SK-N-SH (cell line): Measurements from ENCODE around the gene FGB. TPM values are rescaled to one million over a fixed set of nuclear protein-coding genes. Genes with fewer than 3 reads are reported as not detected.

ENCODE experiments used
- CTCF ChIA-PET: fragments of 300-600, 350-600 bp; formaldehyde crosslinking; extraction: SDS; loops from one replicate; lab custom pipeline; 2021; lab: Yijun Ruan, JAX
- POLR2A ChIA-PET: fragments of 350-600 bp; sonication (Branson Sonifier 250); formaldehyde crosslinking; extraction: SDS; loops from one replicate; lab custom pipeline; 2020; ENCODE audit warnings: antibody characterized with exemption, inconsistent platforms; lab: Yijun Ruan, JAX
- DNase-seq: peaks from one replicate; pipeline ENCODE4 v3.0.0; 2012
- H2AFZ ChIP-seq: fragments of 200-600 bp; sonication (generic); 2 replicates; pipeline ENCODE4 v1.8.1; 2016; ENCODE audit warnings: antibody characterized with exemption, mild to moderate bottlenecking, low read depth
- H3F3A ChIP-seq: fragments of 200-600 bp; sonication (generic); replicated peaks from 2 replicates; pipeline ENCODE3; 2016; ENCODE audit warnings: antibody characterized with exemption, mild to moderate bottlenecking; ENCODE audit not compliant: insufficient read depth
- H3K27ac ChIP-seq, 2 experiments: fragments of 200-500 bp in 1 of 2; fragments of 200-600 bp in 1 of 2; sonication (Bioruptor generic) in 1 of 2; sonication (generic), shearing (Covaris generic) in 1 of 2; 2 replicates each; pipeline versions ENCODE4 v1.5.1 to v1.6.1; 2014 to 2016; ENCODE audit warnings: low read depth in 2 of 2, inconsistent platforms in 1 of 2, low read length in 1 of 2, mild to moderate bottlenecking in 1 of 2, mixed read lengths in 1 of 2
- H3K27me3 ChIP-seq: fragments of 200-600 bp; sonication (generic), shearing (Covaris generic); 2 replicates; pipeline ENCODE4 v1.6.1; 2016; ENCODE audit warnings: mixed run types; ENCODE audit not compliant: insufficient read depth
- H3K36me3 ChIP-seq, 2 experiments: fragments of 200-500 bp in 1 of 2; fragments of 200-600 bp in 1 of 2; sonication (Bioruptor generic) in 1 of 2; sonication (generic) in 1 of 2; replicated peaks in 1 of 2; 2 replicates each; pipeline versions ENCODE3 to v1.5.1; 2014 to 2016; ENCODE audit warnings: low read length in 1 of 2, mild to moderate bottlenecking in 1 of 2; ENCODE audit not compliant: insufficient read depth in 2 of 2, control insufficient read depth in 1 of 2
- H3K4me1 ChIP-seq, 2 experiments: fragments of 200-500 bp in 1 of 2; fragments of 200-600 bp in 1 of 2; sonication (Bioruptor generic) in 1 of 2; sonication (generic), shearing (Covaris generic) in 1 of 2; 2 replicates each; pipeline versions ENCODE4 v1.5.1 to v1.6.1; 2014 to 2016; ENCODE audit warnings: low read depth in 1 of 2, low read length in 1 of 2, mixed run types in 1 of 2; ENCODE audit not compliant: insufficient read depth in 2 of 2, control insufficient read depth in 1 of 2
- H3K4me2 ChIP-seq: fragments of 200-600 bp; sonication (generic), shearing (Covaris generic); 2 replicates; pipeline ENCODE4 v1.6.1; 2017; ENCODE audit warnings: mixed run types
- H3K4me3 ChIP-seq, 2 experiments: fragments of 200-500 bp in 1 of 2; fragments of 200-600 bp in 1 of 2; sonication (Bioruptor generic) in 1 of 2; sonication (generic), shearing (Covaris generic) in 1 of 2; 2 replicates each; pipeline versions ENCODE4 v1.5.1 to v1.8.1; 2014 to 2016; ENCODE audit warnings: low read depth in 2 of 2, inconsistent platforms in 1 of 2, low read length in 1 of 2, mild to moderate bottlenecking in 1 of 2, mixed read lengths in 1 of 2, moderate library complexity in 1 of 2
- H3K79me2 ChIP-seq: fragments of 200-600 bp; sonication (generic); 2 replicates; pipeline ENCODE4 v1.8.1; 2017; ENCODE audit warnings: mild to moderate bottlenecking; ENCODE audit not compliant: insufficient read depth
- H3K9ac ChIP-seq: fragments of 200-600 bp; sonication (generic); 2 replicates; pipeline ENCODE4 v1.6.1; 2017; ENCODE audit warnings: mixed run types
- H3K9me2 ChIP-seq: fragments of 200-600 bp; sonication (generic); 2 replicates; pipeline ENCODE4 v1.6.1; 2017; ENCODE audit warnings: mixed run types
- H3K9me3 ChIP-seq: fragments of 200-600 bp; sonication (generic); 2 replicates; pipeline ENCODE4 v1.6.1; 2017; ENCODE audit warnings: mixed run types, mild to moderate bottlenecking, moderate library complexity
- H4K20me1 ChIP-seq: fragments of 200-600 bp; sonication (generic); 2 replicates; pipeline ENCODE4 v1.6.1; 2017; ENCODE audit warnings: mild to moderate bottlenecking, mixed run types; ENCODE audit not compliant: insufficient read depth
- CHD2 ChIP-seq: fragments of 150-350 bp; IDR thresholded peaks from 2 replicates; pipeline ENCODE4 v1.6.1; 2018; ENCODE audit warnings: low read length; ENCODE audit not compliant: partially characterized antibody
- ELF1 ChIP-seq: IDR thresholded peaks from 2 replicates; pipeline ENCODE4 v1.4.0; 2012
- FOXM1 ChIP-seq: IDR thresholded peaks from 2 replicates; pipeline ENCODE4 v1.4.0; 2012; ENCODE audit warnings: low read depth, mild to moderate bottlenecking
- GABPA ChIP-seq: IDR thresholded peaks from 2 replicates; pipeline ENCODE4 v1.4.0; 2012; ENCODE audit warnings: low read depth, mild to moderate bottlenecking
- IRF3 ChIP-seq: fragments of 150-350 bp; IDR thresholded peaks from 2 replicates; pipeline ENCODE4 v1.6.1; 2016; ENCODE audit warnings: mild to moderate bottlenecking, low read depth, low read length
- MAX ChIP-seq: IDR thresholded peaks from 2 replicates; pipeline ENCODE4 v1.4.0; 2012; ENCODE audit warnings: low read depth
- MEF2A ChIP-seq: IDR thresholded peaks from 2 replicates; pipeline ENCODE4 v1.4.0; 2012; ENCODE audit warnings: low read depth, borderline replicate concordance
- MXI1 ChIP-seq: IDR thresholded peaks from 2 replicates; pipeline ENCODE4 v1.6.1; 2012; ENCODE audit warnings: mild to moderate bottlenecking, low read depth, low read length, improper control_type of control experiment
- NFIC ChIP-seq: IDR thresholded peaks from 2 replicates; pipeline ENCODE4 v1.4.0; 2012; ENCODE audit warnings: borderline replicate concordance
- NRF1 ChIP-seq: IDR thresholded peaks from 2 replicates; pipeline ENCODE4 v1.6.1; 2012; ENCODE audit warnings: low read depth, mild to moderate bottlenecking, low read length
- PBX3 ChIP-seq: IDR thresholded peaks from 2 replicates; pipeline ENCODE4; 2012
- POLR2AphosphoS5 ChIP-seq: IDR thresholded peaks from 2 replicates; pipeline ENCODE4 v1.6.1; 2012; ENCODE audit warnings: low read depth, low read length
- RCOR1 ChIP-seq: fragments of 150-350 bp; IDR thresholded peaks from 2 replicates; pipeline ENCODE4 v1.6.1; 2017; ENCODE audit warnings: antibody characterized with exemption, low read length
- REST ChIP-seq: IDR thresholded peaks from 2 replicates; pipeline ENCODE4 v1.6.1; 2012; ENCODE audit warnings: mild to moderate bottlenecking, low read depth, low read length, moderate library complexity
- RFX5 ChIP-seq: IDR thresholded peaks from 2 replicates; pipeline ENCODE4 v1.6.1; 2012; ENCODE audit warnings: mild to moderate bottlenecking, improper control_type of control experiment, low read length
- RXRA ChIP-seq: IDR thresholded peaks from 2 replicates; pipeline ENCODE4 v1.4.0; 2012; ENCODE audit warnings: low read depth, mild to moderate bottlenecking, borderline replicate concordance
- SIN3A ChIP-seq: IDR thresholded peaks from 2 replicates; pipeline ENCODE4 v1.6.1; 2012; ENCODE audit warnings: low read depth, mild to moderate bottlenecking, low read length, moderate library complexity, borderline replicate concordance
- TAF1 ChIP-seq: IDR thresholded peaks from 2 replicates; pipeline ENCODE4 v1.6.1; 2012; ENCODE audit warnings: low read depth, mild to moderate bottlenecking, low read length, moderate library complexity, borderline replicate concordance
- TCF12 ChIP-seq: IDR thresholded peaks from 2 replicates; pipeline ENCODE4 v1.4.0; 2012
- USF2 ChIP-seq: fragments of 150-350 bp; IDR thresholded peaks from 2 replicates; pipeline ENCODE4 v1.6.1; 2017; ENCODE audit warnings: antibody characterized with exemption, low read length, low read depth, borderline replicate concordance
- WGBS: methylation state at CpG from one replicate; pipeline ENCODE4 v1.1.6; 2017; ENCODE audit warnings: low lambda C conversion rate; 5-methylcytosine and 5-hydroxymethylcytosine counted together
- polyA plus RNA-seq, 3 experiments: library from polyadenylated mRNA; depleted of rRNA; stranded (reverse); fragments of >200 nt; gene quantifications; 2 replicates each; pipeline ENCODE4 v1.2.3, GENCODE V29; 2012

Gene FGB
- polyA plus RNA-seq, 1 of the 3 experiments (the other 2 are of a cell fraction), result not detected

- no peak overlapping the region for H3K27ac ChIP-seq
- no peak overlapping the region for H3K9ac ChIP-seq
- ChIA-PET POLR2A (no interaction called here), CTCF (interaction anchor here (1.0 to 1.7 kb wide), 3 partner anchors 14 to 46 kb away, joined by 3 to 5 read pairs (median 4); no protein-coding TSS in a partner anchor)
- H3F3A ChIP-seq, result no peaks in the 10 kb centered on the region
- H3K9me3 ChIP-seq, result no peaks in the 10 kb centered on the region
- no peak overlapping the region for H2AFZ ChIP-seq
- TF ChIP-seq TAF1 (no peak), MAX (no peak), POLR2AphosphoS5 (no peak), MXI1 (no peak)
- H3K79me2 ChIP-seq, result no peaks in the 10 kb centered on the region
- no peaks in the 10 kb centered on the region for H3K4me1 ChIP-seq
- H3K4me2 ChIP-seq, result no peak overlapping the region
- 14% methylated on average over 4 of the region's 4 CpGs for WGBS
- H3K9me2 ChIP-seq, result no peaks in the 10 kb centered on the region
- no peaks in the 10 kb centered on the region for H4K20me1 ChIP-seq
- H3K27me3 ChIP-seq, result no peaks in the 10 kb centered on the region; the same call in 1 of the 2 replicates
- no peak for DNase-seq
- no peak overlapping the region for H3K4me3 ChIP-seq
- no peaks in the 10 kb centered on the region for H3K36me3 ChIP-seq
Observed at GRCh38 chr4:154604696-154605200, 41.9 kb downstream of the FGB start.

GRCh38 chr4:154606728-154607723, 44.2 kb downstream of the FGB start:
- H3K9me2 ChIP-seq, result no peaks in the 10 kb centered on the region
- CTCF ChIA-PET, result interaction anchor here (0.9 to 3.5 kb wide), 3 partner anchors 11 to 55 kb away, joined by 3 to 11 read pairs (median 3); no protein-coding TSS in a partner anchor
- no peak overlapping the region for H3K4me2 ChIP-seq
- POLR2A ChIA-PET, result no interaction called here
- no peak overlapping the region for H3K27ac ChIP-seq
- H3K4me1 ChIP-seq, result no peaks in the 10 kb centered on the region
- no peak for DNase-seq
- WGBS, result 11% methylated on average over 6 of the region's 6 CpGs
- no peaks in the 10 kb centered on the region for H4K20me1 ChIP-seq
- H2AFZ ChIP-seq, result no peak overlapping the region
- no peaks in the 10 kb centered on the region for H3K79me2 ChIP-seq
- H3K36me3 ChIP-seq, result no peaks in the 10 kb centered on the region
- no peaks in the 10 kb centered on the region for H3K9me3 ChIP-seq
- H3K9ac ChIP-seq, result no peak overlapping the region
- no peak overlapping the region for H3K4me3 ChIP-seq
- no peaks in the 10 kb centered on the region for H3F3A ChIP-seq
- H3K27me3 ChIP-seq, result no peaks in the 10 kb centered on the region
- no peak for TF ChIP-seq GABPA
- TF ChIP-seq POLR2AphosphoS5, result no peak
- TF ChIP-seq USF2, result no peak
- TF ChIP-seq PBX3, result no peak
- no peak for TF ChIP-seq RFX5
- TF ChIP-seq NRF1, result no peak
- no peak for TF ChIP-seq NFIC
- TF ChIP-seq ELF1, result no peak
- no peak for TF ChIP-seq RXRA
- TF ChIP-seq SIN3A, result no peak
- no peak for TF ChIP-seq TCF12
- TF ChIP-seq REST, result no peak
- TF ChIP-seq FOXM1, result no peak
- TF ChIP-seq IRF3, result no peak
- TF ChIP-seq MEF2A, result no peak
- TF ChIP-seq CHD2, result no peak
- TF ChIP-seq RCOR1, result no peak
